Glomerular endothelial cell (primary cell): ENCODE results near the gene OR6T1. TPM values are rescaled to one million over a fixed set of nuclear protein-coding genes. Genes with fewer than 3 reads are reported as not detected.

Source experiments
- DNase-seq: peaks from one replicate; pipeline ENCODE4 v3.0.0-alpha.2; 2011; ENCODE audit warnings: low read depth, low spot score; ENCODE audit errors: extremely low read depth
- total RNA-seq: library from RNA; depleted of rRNA; stranded (reverse); fragments of >200 nt; gene quantifications from 2 replicates; pipeline ENCODE4 v1.2.3, GENCODE V29; 2015

The OR6T1 gene, protein sequence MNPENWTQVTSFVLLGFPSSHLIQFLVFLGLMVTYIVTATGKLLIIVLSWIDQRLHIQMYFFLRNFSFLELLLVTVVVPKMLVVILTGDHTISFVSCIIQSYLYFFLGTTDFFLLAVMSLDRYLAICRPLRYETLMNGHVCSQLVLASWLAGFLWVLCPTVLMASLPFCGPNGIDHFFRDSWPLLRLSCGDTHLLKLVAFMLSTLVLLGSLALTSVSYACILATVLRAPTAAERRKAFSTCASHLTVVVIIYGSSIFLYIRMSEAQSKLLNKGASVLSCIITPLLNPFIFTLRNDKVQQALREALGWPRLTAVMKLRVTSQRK
- total RNA-seq: not detected in 2 replicates

GRCh38 chr11:123943738-123944137 is at the start of gene OR6T1:
Gene OR6T1, minus strand, starts transcription at chr11:123943838. Its CDS starts 0 bp downstream, at chr11:123943838.
- no peak for DNase-seq

DNA sequence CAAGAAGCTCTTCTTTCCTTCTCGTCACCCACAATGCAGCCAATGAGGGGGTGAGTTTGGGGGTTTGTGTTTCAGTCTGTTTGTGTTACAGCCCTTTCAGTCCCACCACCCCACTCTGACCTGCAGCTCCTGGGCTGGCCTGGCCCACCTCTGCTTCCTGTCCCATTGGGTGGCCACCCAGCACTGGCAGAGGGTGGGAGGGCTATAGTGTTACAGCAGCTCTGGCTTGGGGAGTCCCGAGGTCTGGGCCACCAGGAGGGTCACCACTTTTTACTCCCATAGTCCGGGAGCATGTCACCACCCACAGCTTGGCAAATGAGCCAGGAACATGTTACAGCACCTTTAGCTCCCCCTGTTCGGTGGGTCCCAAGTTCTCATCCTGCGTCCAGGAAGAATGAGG is 35.7 kb upstream of the OR6T1 start:
- DNase-seq: no peak

- DNase-seq: no peak
These were observed 34.2 kb upstream of the OR6T1 start, which contains the start of gene OR10S1 for GRCh38 chr11:123977731-123978347. Gene OR10S1, minus strand, starts transcription at chr11:123977781. Its CDS starts 117 bp downstream, at chr11:123977664.

- DNase-seq: no peak
These were observed 33.3 kb upstream of the OR6T1 start for GRCh38 chr11:123976770-123977560.

- DNase-seq: peak; percentile 88
These were observed 30.2 kb upstream of the OR6T1 start for GRCh38 chr11:123973816-123974215.

- no peak for DNase-seq
These were observed 13.1 kb upstream of the OR6T1 start for GRCh38 chr11:123956752-123957151.

DNA sequence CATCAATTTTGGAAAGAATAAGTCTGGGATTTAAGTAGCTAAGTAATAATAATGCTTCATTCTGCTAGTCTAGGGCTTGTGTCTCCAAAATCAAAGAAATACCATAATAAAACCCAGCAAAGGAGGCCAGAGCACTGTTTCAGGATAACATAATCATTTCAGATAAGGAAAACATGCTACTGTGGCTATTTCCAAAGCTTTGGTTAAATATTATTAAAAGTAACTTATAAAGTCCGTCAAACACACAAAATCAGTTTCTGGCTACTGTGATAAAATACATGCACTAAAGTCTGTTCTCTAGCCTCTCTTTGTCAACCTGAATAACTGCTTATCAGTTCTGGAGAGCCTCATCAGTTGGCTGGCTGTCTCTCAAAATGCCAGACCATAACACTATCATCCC is 1.5 kb upstream of the OR6T1 start:
- DNase-seq: no peak

DNA sequence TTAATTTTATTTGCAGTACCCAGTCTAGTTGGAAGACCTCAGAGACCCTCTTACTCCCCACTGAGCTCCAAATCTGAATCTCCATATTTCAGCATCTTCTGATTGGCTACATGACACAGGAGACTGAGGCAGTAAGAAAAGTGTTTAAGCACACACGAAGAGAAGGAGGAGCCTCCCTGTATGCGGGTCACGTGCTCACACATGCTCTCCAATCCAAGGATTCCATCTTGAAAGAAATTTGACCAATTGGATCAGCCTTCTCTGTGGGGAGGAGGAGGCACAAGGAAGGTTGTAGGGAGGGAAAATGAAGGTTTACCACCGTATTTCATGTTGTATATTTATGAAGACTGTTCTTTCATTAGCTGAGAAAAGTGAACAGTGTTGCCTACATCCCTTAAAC is 1.2 kb downstream of the OR6T1 start:
- no peak for DNase-seq

GRCh38 chr11:123939317-123939716 is 4.3 kb downstream of the OR6T1 start, which contains the start of gene OR4D5:
Gene OR4D5, plus strand, starts transcription at chr11:123939617. Its CDS starts 0 bp downstream, at chr11:123939617.
- DNase-seq: no peak

- DNase-seq: no peak
These were observed 19.6 kb downstream of the OR6T1 start for GRCh38 chr11:123924027-123924426.

DNA sequence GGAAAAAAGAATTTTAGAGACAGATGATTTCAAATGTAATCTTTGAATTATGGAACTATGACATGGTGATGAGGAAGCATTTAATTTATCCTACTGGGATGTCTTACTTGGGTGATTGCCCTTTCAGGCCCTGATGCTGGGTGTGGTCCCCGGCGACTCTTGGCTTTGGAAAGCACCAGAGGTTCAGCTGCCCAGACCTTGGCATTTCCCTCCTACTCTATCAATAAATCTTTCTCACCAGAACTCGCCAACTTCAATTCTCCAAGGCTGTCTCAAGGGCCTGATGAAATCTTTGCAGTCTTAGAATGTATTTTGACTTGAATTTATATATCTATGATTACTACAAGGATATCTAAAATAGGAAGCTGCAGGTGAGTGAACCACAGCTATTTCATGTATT is 22.7 kb downstream of the OR6T1 start:
- no peak for DNase-seq

- DNase-seq: no peak
These were observed 37.8 kb downstream of the OR6T1 start for GRCh38 chr11:123905826-123906225.

GRCh38 chr11:123904932-123905331 is 38.7 kb downstream of the OR6T1 start:
- DNase-seq: no peak

- DNase-seq: no peak
These were observed 39.7 kb downstream of the OR6T1 start for GRCh38 chr11:123903932-123904331.

DNA sequence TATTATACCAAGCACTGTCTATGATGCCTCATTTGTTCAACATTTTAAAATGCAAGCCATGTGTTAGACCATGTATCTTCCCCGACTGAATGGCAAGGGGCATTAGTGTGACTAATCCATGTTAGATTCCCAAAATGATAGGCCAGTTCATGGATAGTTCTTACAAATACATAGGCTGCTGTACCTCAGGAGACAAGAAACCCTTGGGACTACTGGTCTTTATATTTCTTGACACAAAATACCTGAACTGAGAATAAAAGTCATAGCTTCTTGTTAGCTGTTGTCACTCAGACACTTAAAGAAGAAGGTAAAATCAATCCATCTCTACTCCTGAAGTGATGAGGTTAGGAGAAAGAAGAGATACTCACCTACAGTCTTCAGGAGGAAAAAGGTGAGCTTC is 41.8 kb downstream of the OR6T1 start, which contains the start of gene OR8D4:
TSS of gene OR8D4 (plus strand) at position 301 of the 400 bp plus-strand sequence. CDS start 4,265 bp downstream, outside the sequence.
- DNase-seq: no peak

GRCh38 chr11:123899792-123900191 is 43.8 kb downstream of the OR6T1 start:
- DNase-seq: no peak

Other genes starting within 250 kb of the OR6T1 start
- 6.9 and 7.3 TPM in 2 replicates for gene ZNF202, start 202.2 kb downstream of the OR6T1 start, total RNA-seq
- gene OR6X1, start 189.3 kb downstream of the OR6T1 start, total RNA-seq: not detected in 2 replicates
- gene OR6M1, start 137.5 kb downstream of the OR6T1 start, total RNA-seq: not detected in 2 replicates
- gene TMEM225, start 58.2 kb downstream of the OR6T1 start, total RNA-seq: not detected in 2 replicates
- gene OR8D4, start 41.7 kb downstream of the OR6T1 start, total RNA-seq: not detected in 2 replicates
- not detected in 2 replicates for gene OR4D5, start 4.2 kb downstream of the OR6T1 start, total RNA-seq
- gene OR10S1, start 33.9 kb upstream of the OR6T1 start, total RNA-seq: not detected in 2 replicates
- not detected in 2 replicates for gene OR10G6, start 51.3 kb upstream of the OR6T1 start, total RNA-seq
- gene OR10G4, start 69.2 kb upstream of the OR6T1 start, total RNA-seq: not detected in 2 replicates
- not detected in 2 replicates for gene OR10G9, start 79.2 kb upstream of the OR6T1 start, total RNA-seq
- gene OR10G8, start 83.0 kb upstream of the OR6T1 start, total RNA-seq: not detected in 2 replicates
- not detected in 2 replicates for gene OR10G7, start 97.5 kb upstream of the OR6T1 start, total RNA-seq
- gene VWA5A, start 171.6 kb upstream of the OR6T1 start, total RNA-seq: 9.1 and 12.9 TPM in 2 replicates
- not detected in 2 replicates for gene OR10D3, start 239.5 kb upstream of the OR6T1 start, total RNA-seq